ENCODE measurements around the gene MPHOSPH8.
"Not testable (repeated sequence)": the region's sequence is repeated elsewhere in the genome, so short reads cannot be mapped to it uniquely, and the experiment has no call there.

MPHOSPH8 gene

DNA sequence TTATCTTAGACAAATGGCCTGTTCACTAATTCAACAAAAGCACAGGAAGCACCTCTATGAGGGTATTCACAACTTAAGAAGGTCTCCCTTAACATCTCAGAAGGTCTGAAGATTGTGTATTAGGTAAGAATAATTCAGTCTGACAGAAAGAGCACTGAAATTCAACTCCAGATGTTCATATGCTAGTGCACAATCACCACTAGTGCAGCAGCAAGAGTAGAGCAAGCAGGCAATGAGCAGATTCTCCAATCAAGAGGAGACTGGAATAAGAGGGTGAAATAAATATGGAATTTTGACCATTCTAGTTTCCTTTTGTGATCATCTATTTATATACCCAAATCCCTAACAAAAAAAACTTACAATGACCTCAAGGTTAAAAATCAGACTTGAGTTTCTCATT is 52.0 kb downstream of the MPHOSPH8 start:
- H3K27ac Mint-ChIP-seq = no peak overlapping the region
- H3K9me3 Mint-ChIP-seq = no peaks in the 10 kb centered on the region
- H3K36me3 Mint-ChIP-seq = peaks cover 18% of the 10 kb centered on the region
- no peak overlapping the region for H3K4me3 Mint-ChIP-seq
- no peak for ATAC-seq
- peaks cover 11% of the 10 kb centered on the region for H3K4me1 Mint-ChIP-seq
- no peaks in the 10 kb centered on the region for H3K27me3 Mint-ChIP-seq

DNA sequence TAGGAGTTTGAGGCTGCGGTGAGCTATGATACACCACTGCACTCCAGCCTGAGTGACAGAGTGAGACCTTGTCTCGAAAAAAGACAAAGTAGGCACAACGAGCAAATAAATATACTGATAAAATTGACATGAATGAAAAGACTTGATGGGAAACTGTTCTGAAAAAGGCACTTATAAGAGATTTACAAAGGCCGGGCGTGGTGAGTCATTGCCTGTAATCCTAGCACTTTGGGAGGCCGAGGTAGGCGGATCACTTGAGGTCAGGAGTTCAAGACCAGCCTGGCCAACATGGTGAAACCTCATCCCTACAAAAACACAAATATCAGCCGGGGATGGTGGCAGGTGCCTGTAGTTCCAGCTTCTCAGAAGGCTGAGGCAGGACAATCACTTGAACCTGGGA is 58.0 kb downstream of the MPHOSPH8 start:
- H3K4me1 Mint-ChIP-seq, H3K27me3 Mint-ChIP-seq, H3K9me3 Mint-ChIP-seq, H3K4me3 Mint-ChIP-seq, ATAC-seq, H3K27ac Mint-ChIP-seq: not testable (repeated sequence)
- H3K36me3 Mint-ChIP-seq = peaks cover 28% of the 10 kb centered on the region

- Mint-ChIP-seq H3K27ac (no peak overlapping the region), H3K4me3 (no peak overlapping the region), H3K9me3 (no peaks in the 10 kb centered on the region), H3K36me3 (peaks cover 23% of the 10 kb centered on the region), H3K4me1 (no peaks in the 10 kb centered on the region), H3K27me3 (no peaks in the 10 kb centered on the region)
- ATAC-seq = no peak
These were observed 62.0 kb downstream of the MPHOSPH8 start for GRCh38 chr13:19695428-19695827.

GRCh38 chr13:19695829-19696228 is 62.4 kb downstream of the MPHOSPH8 start:
- Mint-ChIP-seq H3K36me3 (peaks cover 19% of the 10 kb centered on the region), H3K9me3 (no peaks in the 10 kb centered on the region), H3K4me1 (no peaks in the 10 kb centered on the region), H3K4me3 (no peak overlapping the region), H3K27me3 (no peaks in the 10 kb centered on the region), H3K27ac (no peak overlapping the region)
- no peak for ATAC-seq

- not testable (repeated sequence) for H3K27me3 Mint-ChIP-seq, H3K4me1 Mint-ChIP-seq, ATAC-seq, H3K9me3 Mint-ChIP-seq, H3K27ac Mint-ChIP-seq, H3K4me3 Mint-ChIP-seq, H3K36me3 Mint-ChIP-seq
These were observed 67.5 kb downstream of the MPHOSPH8 start for GRCh38 chr13:19700963-19701362.

- H3K4me3 Mint-ChIP-seq, H3K36me3 Mint-ChIP-seq, H3K27ac Mint-ChIP-seq, ATAC-seq, H3K4me1 Mint-ChIP-seq, H3K9me3 Mint-ChIP-seq, H3K27me3 Mint-ChIP-seq: not testable (repeated sequence)
These were observed 68.2 kb downstream of the MPHOSPH8 start for GRCh38 chr13:19701619-19702018.

- not testable (repeated sequence) for ATAC-seq, H3K27me3 Mint-ChIP-seq, H3K4me3 Mint-ChIP-seq, H3K4me1 Mint-ChIP-seq, H3K9me3 Mint-ChIP-seq, H3K27ac Mint-ChIP-seq
- H3K36me3 Mint-ChIP-seq = peaks cover 13% of the 10 kb centered on the region
These were observed 70.8 kb downstream of the MPHOSPH8 start for GRCh38 chr13:19704256-19704655.

DNA sequence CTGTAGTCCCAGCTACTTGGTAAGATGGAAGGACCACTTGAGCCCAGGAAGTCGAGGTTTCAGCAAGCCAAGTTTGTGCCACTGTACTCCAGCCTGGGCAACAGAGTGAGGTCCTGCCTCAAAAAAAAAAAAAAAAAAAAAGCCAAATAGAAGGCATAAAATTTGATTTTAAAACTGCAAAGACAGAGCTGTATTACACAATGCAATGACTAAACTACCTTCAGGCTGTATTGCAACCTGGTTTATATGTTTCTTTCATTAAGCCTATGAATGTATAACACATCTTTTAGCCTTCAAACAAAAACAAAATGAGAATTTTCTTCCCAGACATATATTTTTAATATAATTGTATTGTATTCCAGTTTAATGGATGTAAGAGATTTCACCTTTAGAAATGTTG is 75.6 kb downstream of the MPHOSPH8 start:
- not testable (repeated sequence) for H3K27me3 Mint-ChIP-seq, ATAC-seq, H3K4me1 Mint-ChIP-seq, H3K36me3 Mint-ChIP-seq, H3K9me3 Mint-ChIP-seq, H3K27ac Mint-ChIP-seq, H3K4me3 Mint-ChIP-seq

DNA sequence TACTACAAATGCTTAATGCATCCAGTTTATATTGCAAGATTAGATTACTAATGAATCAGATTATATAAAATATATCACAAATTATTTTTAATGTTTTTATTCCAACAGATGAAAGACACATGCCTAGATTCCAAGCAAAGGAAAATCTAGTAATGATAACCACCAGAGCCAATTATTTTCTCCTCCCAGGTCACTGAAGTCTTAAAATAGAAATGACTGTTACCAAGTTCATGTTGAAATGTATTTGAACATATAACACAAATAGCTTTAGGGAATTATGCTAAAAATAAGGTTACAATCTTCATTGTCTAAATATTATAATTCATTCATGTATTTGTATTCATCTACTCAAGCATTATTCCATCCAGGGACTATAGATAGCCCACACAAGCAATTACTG is 76.3 kb downstream of the MPHOSPH8 start:
- not testable (repeated sequence) for H3K4me1 Mint-ChIP-seq, H3K4me3 Mint-ChIP-seq, H3K27me3 Mint-ChIP-seq, ATAC-seq, H3K27ac Mint-ChIP-seq, H3K9me3 Mint-ChIP-seq
- H3K36me3 Mint-ChIP-seq = peaks cover 12% of the 10 kb centered on the region

DNA sequence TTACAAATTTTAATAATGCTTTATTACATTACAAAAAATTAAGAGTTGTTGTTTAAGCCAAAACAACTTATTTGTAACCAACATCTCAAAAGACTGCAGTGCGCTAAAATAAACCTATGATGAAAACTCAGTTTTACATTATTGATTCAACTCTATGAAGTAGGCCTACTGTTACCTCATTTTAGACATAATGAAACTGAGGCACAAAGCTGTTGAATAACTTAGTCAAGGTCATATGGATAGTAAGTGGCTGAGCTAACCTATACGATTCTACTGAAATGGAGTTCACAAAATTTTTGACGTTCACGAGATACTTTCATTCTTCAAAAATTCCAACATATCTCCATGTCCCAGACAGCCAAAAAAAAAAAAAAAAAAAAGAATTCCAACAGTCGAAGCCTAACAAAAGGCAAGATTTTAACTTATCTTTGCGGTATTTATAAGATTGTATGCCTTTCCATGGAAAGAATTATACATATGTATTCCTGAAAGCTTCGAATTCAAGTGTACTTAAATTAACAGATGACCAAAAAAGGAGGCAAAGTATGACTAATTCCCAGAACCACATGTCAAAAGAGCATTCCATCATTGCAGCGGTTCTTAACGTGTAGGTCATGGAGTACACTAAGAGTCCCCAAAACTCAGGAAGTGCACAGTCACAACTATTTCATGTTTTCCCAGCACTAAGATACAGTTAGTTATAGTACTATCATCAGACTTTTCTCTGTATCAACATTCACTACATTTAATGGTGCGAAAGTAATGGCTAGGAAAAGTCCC is 79.9 kb downstream of the MPHOSPH8 start:
- H3K27me3 Mint-ChIP-seq = no peaks in the 10 kb centered on the region
- H3K36me3 Mint-ChIP-seq = peaks cover 16% of the 10 kb centered on the region
- H3K4me1 Mint-ChIP-seq = no peaks in the 10 kb centered on the region
- no peak for ATAC-seq
- no peaks in the 10 kb centered on the region for H3K9me3 Mint-ChIP-seq
- no peak overlapping the region for H3K4me3 Mint-ChIP-seq
- H3K27ac Mint-ChIP-seq = no peak overlapping the region

- no peak for ATAC-seq
- no peak overlapping the region for H3K27ac Mint-ChIP-seq
- no peaks in the 10 kb centered on the region for H3K9me3 Mint-ChIP-seq
- H3K27me3 Mint-ChIP-seq = no peaks in the 10 kb centered on the region
- no peak overlapping the region for H3K4me3 Mint-ChIP-seq
- peaks cover 30% of the 10 kb centered on the region for H3K36me3 Mint-ChIP-seq
- no peaks in the 10 kb centered on the region for H3K4me1 Mint-ChIP-seq
These were observed 86.6 kb downstream of the MPHOSPH8 start for GRCh38 chr13:19720039-19720438.

Data from stimulated activated memory B cell treated with anti-CD40 and anti-IgM and Interleukin-4, amounts not matched to agents 10 μg/mL and 1 μg/mL and 100 μg/mL, for 72 hours (primary cell).